Neuronal stem cell (in vitro differentiated cells): Measurements from ENCODE around the gene CNTN5.

Experiments used
- DNase-seq: peaks from one replicate; pipeline ENCODE4 v3.0.0-alpha.2; 2013; ENCODE audit warnings: low spot score
- H2AFZ ChIP-seq: one replicate; pipeline ENCODE4 v1.6.1; 2013; ENCODE audit warnings: mild to moderate bottlenecking, low read length, inconsistent platforms
- H2AK5ac ChIP-seq: 2 replicates; pipeline ENCODE4 v1.6.1; 2013; ENCODE audit warnings: low read depth, mild to moderate bottlenecking, inconsistent platforms, low read length, moderate library complexity, mixed read lengths
- H2BK120ac ChIP-seq: 2 replicates; pipeline ENCODE4 v1.6.1; 2013; ENCODE audit warnings: low read depth, mild to moderate bottlenecking, inconsistent platforms, low read length, moderate library complexity, mixed read lengths
- H2BK12ac ChIP-seq: one replicate; pipeline ENCODE4 v1.6.1; 2013; ENCODE audit warnings: low read length, inconsistent platforms
- H2BK15ac ChIP-seq: 2 replicates; pipeline ENCODE4 v1.6.1; 2013; ENCODE audit warnings: mild to moderate bottlenecking, low read length, inconsistent platforms, mixed read lengths
- H2BK5ac ChIP-seq: one replicate; pipeline ENCODE4 v1.6.1; 2013; ENCODE audit warnings: inconsistent platforms, mild to moderate bottlenecking, low read length, moderate library complexity
- H3K14ac ChIP-seq: one replicate; pipeline ENCODE4 v1.6.1; 2013; ENCODE audit warnings: low read length, inconsistent platforms
- H3K18ac ChIP-seq: 2 replicates; pipeline ENCODE4 v1.6.1; 2013; ENCODE audit warnings: low read length, inconsistent platforms
- H3K23ac ChIP-seq: 2 replicates; pipeline ENCODE4 v1.6.1; 2013; ENCODE audit warnings: low read depth, mild to moderate bottlenecking, mixed read lengths, low read length, inconsistent platforms; ENCODE audit not compliant: poor library complexity
- H3K27ac ChIP-seq: replicated peaks from 3 replicates; pipeline ENCODE4 v1.5.1; 2013; ENCODE audit warnings: low read length, inconsistent platforms
- H3K27me3 ChIP-seq, 3 experiments: 2 replicates each; pipeline ENCODE4 v1.6.1; 2013; ENCODE audit warnings: low read length in 3 of 3, mild to moderate bottlenecking in 2 of 3, inconsistent platforms in 1 of 3, low read depth in 1 of 3, mixed read lengths in 1 of 3, moderate library complexity in 1 of 3; ENCODE audit not compliant: control insufficient read depth in 3 of 3, insufficient read depth in 3 of 3
- H3K36me3 ChIP-seq, 2 donors: replicated peaks in 1 of 2; 2 replicates each; pipeline ENCODE4 v1.6.1; 2013; ENCODE audit warnings: low read length in 2 of 2; ENCODE audit not compliant: control insufficient read depth in 2 of 2, insufficient read depth in 2 of 2
- H3K4ac ChIP-seq: 2 replicates; pipeline ENCODE4 v1.6.1; 2013; ENCODE audit warnings: inconsistent platforms, mild to moderate bottlenecking, low read length, moderate library complexity
- H3K4me1 ChIP-seq, 2 donors: 1 replicate in 1 of 2; 2 replicates in 1 of 2; pipeline ENCODE4 v1.6.1; 2013; ENCODE audit warnings: low read length in 2 of 2, low read depth in 1 of 2; ENCODE audit not compliant: control insufficient read depth in 2 of 2, insufficient read depth in 1 of 2
- H3K4me2 ChIP-seq: one replicate; pipeline ENCODE4 v1.6.1; 2013; ENCODE audit warnings: mild to moderate bottlenecking, low read length, inconsistent platforms; ENCODE audit not compliant: insufficient read depth, poor library complexity, severe bottlenecking
- H3K4me3 ChIP-seq, 2 donors: 2 replicates each; pipeline ENCODE4 v1.5.1; 2013; ENCODE audit warnings: low read length in 2 of 2, mild to moderate bottlenecking in 2 of 2, inconsistent platforms in 1 of 2, moderate library complexity in 1 of 2
- H3K79me1 ChIP-seq: one replicate; pipeline ENCODE4 v1.6.1; 2013; ENCODE audit warnings: low read depth, mild to moderate bottlenecking, inconsistent platforms, low read length, moderate library complexity
- H3K9ac ChIP-seq: one replicate; pipeline ENCODE4 v1.6.1; 2013; ENCODE audit warnings: mild to moderate bottlenecking, low read depth, low read length, inconsistent platforms; ENCODE audit not compliant: poor library complexity
- H3K9me3 ChIP-seq, 2 donors: replicated peaks in 1 of 2; 2 replicates each; pipeline versions ENCODE3 to v1.6.1; 2013; ENCODE audit warnings: low read length in 2 of 2, mild to moderate bottlenecking in 2 of 2, inconsistent platforms in 1 of 2, low read depth in 1 of 2, mixed read lengths in 1 of 2, moderate library complexity in 1 of 2; ENCODE audit not compliant: control insufficient read depth in 2 of 2, insufficient read depth in 1 of 2
- H4K8ac ChIP-seq: one replicate; pipeline ENCODE4 v1.6.1; 2013; ENCODE audit warnings: low read depth, mild to moderate bottlenecking, inconsistent platforms, low read length, moderate library complexity
- H4K91ac ChIP-seq: one replicate; pipeline ENCODE4 v1.6.1; 2013; ENCODE audit warnings: low read length, low read depth, mild to moderate bottlenecking, inconsistent platforms; ENCODE audit not compliant: poor library complexity
- WGBS, 2 donors: extraction: QIAGEN DNeasy Blood & Tissue Kit; methylation state at CpG; one replicate each; pipeline ENCODE4 v1.1.7; 2013; ENCODE audit warnings: missing lambda C conversion rate in 2 of 2, mixed read lengths in 1 of 2; ENCODE audit not compliant: insufficient read length in 2 of 2, insufficient replicate concordance in 1 of 2; ENCODE audit errors: extremely low coverage in 2 of 2; 5-methylcytosine and 5-hydroxymethylcytosine counted together

The CNTN5 gene

DNA sequence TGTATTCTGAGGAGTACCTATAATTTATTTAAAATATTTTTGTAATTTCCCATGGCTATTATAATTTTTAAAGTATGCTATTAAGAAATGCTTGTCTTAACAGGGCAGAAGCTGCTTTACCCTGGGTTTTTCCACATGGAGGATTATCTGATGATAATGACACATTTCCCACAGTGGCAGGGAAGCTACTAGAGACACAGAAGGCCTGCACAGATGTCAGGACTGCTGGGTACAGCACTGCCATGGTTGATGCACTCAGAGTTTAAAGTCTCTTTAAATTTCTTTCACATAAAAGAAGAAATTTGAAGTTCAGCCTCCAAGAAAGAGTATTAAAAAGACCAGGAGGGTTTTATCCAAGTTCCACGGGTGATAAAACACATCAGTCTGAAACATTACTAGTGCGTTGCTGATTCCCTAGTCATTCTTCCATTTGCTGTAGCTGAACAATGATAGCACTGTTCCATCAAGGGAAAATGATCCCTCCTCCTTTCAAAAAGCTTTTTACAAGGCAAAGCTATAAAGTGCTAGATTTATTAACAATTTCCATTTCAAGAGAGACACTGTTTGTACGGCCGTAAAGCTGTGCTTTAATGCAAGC, 363.0 kb downstream of the CNTN5 start:
- Histone ChIP-seq H4K91ac (no peak overlapping the region), H2BK120ac (no peak overlapping the region), H3K4me1 (no peaks in the 10 kb centered on the region), H3K36me3 (no peaks in the 10 kb centered on the region), H2BK12ac (no peak overlapping the region), H3K14ac (no peak overlapping the region), H3K4ac (no peak overlapping the region), H4K8ac (no peak overlapping the region), H3K18ac (no peak overlapping the region), H2AK5ac (no peak overlapping the region), H3K23ac (no peak overlapping the region), H2BK5ac (no peak overlapping the region), H3K9ac (no peak overlapping the region), H3K27me3 (no peaks in the 10 kb centered on the region), H2BK15ac (no peak overlapping the region), H3K79me1 (no peaks in the 10 kb centered on the region), H3K27ac (no peak overlapping the region), H2AFZ (no peak overlapping the region), H3K9me3 (no peaks in the 10 kb centered on the region), H3K4me3 (no peak overlapping the region), H3K4me2 (no peak overlapping the region)
- no CpG with 5 or more reads among the region's 4 CpGs for WGBS, 2 donors
- no peak for DNase-seq

DNA sequence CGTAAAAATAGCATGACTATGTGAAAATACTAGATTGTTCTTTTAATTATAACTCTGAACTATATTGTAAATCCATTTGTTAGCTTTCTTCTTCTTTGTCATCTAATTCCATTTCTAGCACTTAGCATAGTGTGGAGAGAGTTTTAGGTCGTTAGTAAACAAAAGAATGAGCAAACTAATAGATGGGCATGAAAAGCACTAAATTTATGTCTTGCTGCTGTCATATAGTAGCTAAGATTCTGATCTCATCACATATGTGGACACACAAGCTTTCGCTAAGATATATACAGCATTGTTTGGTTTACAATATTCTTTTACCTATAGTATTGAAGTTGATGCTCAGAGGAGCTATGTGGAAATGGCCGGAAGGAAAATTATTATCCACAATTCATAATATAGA, 370.5 kb downstream of the CNTN5 start:
- Histone ChIP-seq H2AFZ (no peak overlapping the region), H3K27me3 (no peaks in the 10 kb centered on the region), H3K4me1 (no peaks in the 10 kb centered on the region), H2BK15ac (no peak overlapping the region), H2BK5ac (no peak overlapping the region), H4K8ac (no peak overlapping the region), H3K9ac (no peak overlapping the region), H2BK120ac (no peak overlapping the region), H3K4me2 (no peak overlapping the region), H3K79me1 (no peaks in the 10 kb centered on the region), H3K4ac (no peak overlapping the region), H3K14ac (no peak overlapping the region), H2BK12ac (no peak overlapping the region), H3K23ac (no peak overlapping the region), H2AK5ac (no peak overlapping the region), H3K36me3 (no peaks in the 10 kb centered on the region), H3K27ac (no peak overlapping the region), H3K18ac (no peak overlapping the region), H4K91ac (no peak overlapping the region), H3K9me3 (no peaks in the 10 kb centered on the region), H3K4me3 (no peak overlapping the region)
- no CpG with 5 or more reads among the region's 4 CpGs for WGBS, 2 donors
- no peak for DNase-seq

DNA sequence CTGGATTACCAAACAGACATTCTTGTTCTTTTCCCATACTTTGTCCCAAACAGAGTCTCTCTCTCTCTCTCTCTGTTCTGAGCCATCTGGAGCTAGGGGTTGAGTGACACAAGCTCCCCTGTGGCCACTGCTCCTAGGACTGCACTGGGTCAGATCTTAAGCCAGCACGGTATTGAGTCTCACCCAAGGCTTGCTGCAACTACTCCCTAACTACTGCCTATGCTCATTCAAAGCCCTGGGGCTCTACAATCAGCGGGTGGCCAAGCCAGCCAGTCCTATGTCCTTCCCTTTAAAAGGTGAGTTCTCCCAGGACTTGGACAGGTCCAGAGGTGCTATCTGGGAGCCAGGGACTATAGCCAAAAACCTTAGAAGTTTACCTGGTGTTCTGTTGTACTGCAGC, 385.6 kb downstream of the CNTN5 start:
- Histone ChIP-seq H3K14ac (peak overlapping the region; percentile 94), H3K79me1 (no peaks in the 10 kb centered on the region), H3K27ac (no peak overlapping the region), H4K91ac (no peak overlapping the region), H2BK12ac (no peak overlapping the region), H2AFZ (no peak overlapping the region), H4K8ac (no peak overlapping the region), H2BK15ac (no peak overlapping the region), H3K27me3 (no peaks in the 10 kb centered on the region), H3K9ac (no peak overlapping the region), H3K18ac (no peak overlapping the region), H3K4me2 (no peak overlapping the region), H3K4ac (no peak overlapping the region), H2AK5ac (no peak overlapping the region), H2BK5ac (no peak overlapping the region), H3K9me3 (no peaks in the 10 kb centered on the region), H3K36me3 (no peaks in the 10 kb centered on the region), H3K4me3 (no peak overlapping the region), H2BK120ac (no peak overlapping the region), H3K4me1 (no peaks in the 10 kb centered on the region), H3K23ac (no peak overlapping the region)
- DNase-seq: no peak
- WGBS, 2 donors: no CpG with 5 or more reads among the region's 2 CpGs

DNA sequence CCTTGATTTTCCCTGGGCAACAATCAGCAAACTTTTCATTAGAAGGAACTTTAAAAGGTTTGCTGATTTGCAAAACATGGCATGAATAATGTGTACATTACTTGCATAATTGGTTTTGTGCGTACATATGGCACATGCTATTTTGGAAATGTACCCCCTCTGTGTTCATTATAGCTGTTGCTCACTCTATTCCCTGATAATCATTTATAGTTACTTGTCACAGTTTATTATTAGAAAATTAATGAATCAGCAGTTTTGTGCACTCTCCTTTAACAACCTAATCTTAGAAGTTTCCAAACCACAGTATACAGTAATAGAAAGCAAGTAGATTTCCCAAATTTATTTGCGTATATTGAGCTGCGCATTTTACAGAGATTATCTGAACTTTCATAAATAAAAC, 389.9 kb downstream of the CNTN5 start:
- no peak overlapping the region for H3K4me2 ChIP-seq
- no peak overlapping the region for H3K18ac ChIP-seq
- no peak overlapping the region for H2BK120ac ChIP-seq
- H3K79me1 ChIP-seq: no peaks in the 10 kb centered on the region
- H3K23ac ChIP-seq: no peak overlapping the region
- H2BK5ac ChIP-seq: no peak overlapping the region
- H2AFZ ChIP-seq: no peak overlapping the region
- H3K4ac ChIP-seq: no peak overlapping the region
- H2BK12ac ChIP-seq: no peak overlapping the region
- DNase-seq: no peak
- WGBS, 2 donors: no CpG with 5 or more reads among the region's 3 CpGs
- H4K8ac ChIP-seq: no peak overlapping the region
- no peak overlapping the region for H3K27ac ChIP-seq
- H3K4me3 ChIP-seq: no peak overlapping the region
- H3K4me1 ChIP-seq: no peaks in the 10 kb centered on the region
- no peaks in the 10 kb centered on the region for H3K36me3 ChIP-seq
- H4K91ac ChIP-seq: no peak overlapping the region
- no peaks in the 10 kb centered on the region for H3K9me3 ChIP-seq
- H3K27me3 ChIP-seq: no peaks in the 10 kb centered on the region
- no peak overlapping the region for H2BK15ac ChIP-seq
- no peak overlapping the region for H3K9ac ChIP-seq
- H2AK5ac ChIP-seq: no peak overlapping the region
- no peak overlapping the region for H3K14ac ChIP-seq
